WTC11 (cell line): ENCODE measurements around the gene NPL. TPM values are rescaled to one million over a fixed set of nuclear protein-coding genes. Genes with fewer than 3 reads are reported as not detected.

Source experiments
- ATAC-seq: fragments of 200-7000 bp; cut with Tn5 transposase; 2 replicates; pipeline ENCODE4 v1.10.0; 2021; ENCODE audit warnings: mild to moderate bottlenecking, moderate library complexity
- CTCF ChIA-PET: fragments of 300-600 bp; sonication (Branson Sonifier 250); formaldehyde crosslinking; loops from one replicate; lab custom pipeline; 2021; ENCODE audit warnings: antibody characterized with exemption; lab: Charles Lee
- POLR2A ChIA-PET: fragments of 350-600 bp; sonication (Branson Sonifier 250); formaldehyde crosslinking; loops from one replicate; lab custom pipeline; 2021; ENCODE audit warnings: antibody characterized with exemption; lab: Charles Lee
- DNase-seq: peaks from one replicate; pipeline ENCODE4 v3.0.0; 2021; ENCODE audit warnings: low spot score
- H3K27ac Mint-ChIP-seq: 2 replicates; pipeline ENCODE4 v1.8.0; 2021; ENCODE audit warnings: mixed read lengths
- H3K27me3 Mint-ChIP-seq: 2 replicates; pipeline ENCODE4 v1.8.0; 2021; ENCODE audit warnings: low read depth, mild to moderate bottlenecking, moderate library complexity, mixed read lengths
- H3K36me3 Mint-ChIP-seq: 2 replicates; pipeline ENCODE4 v1.8.0; 2021; ENCODE audit warnings: mixed read lengths
- H3K4me1 Mint-ChIP-seq: 2 replicates; pipeline ENCODE4 v1.8.0; 2022; ENCODE audit warnings: mixed read lengths
- H3K4me3 Mint-ChIP-seq: 2 replicates; pipeline ENCODE4 v1.8.0; 2021; ENCODE audit warnings: mild to moderate bottlenecking, moderate library complexity, mixed read lengths
- H3K9me3 Mint-ChIP-seq: 2 replicates; pipeline ENCODE4 v1.8.0; 2021; ENCODE audit warnings: mixed read lengths
- CBFB ChIP-seq: sonication (generic); formaldehyde crosslinking; IDR thresholded peaks from 2 replicates; pipeline ENCODE4 v1.8.1; 2022; ENCODE audit warnings: mild to moderate bottlenecking, low read depth, missing genetic modification reagents
- ESRRA ChIP-seq: sonication (generic); formaldehyde crosslinking; IDR thresholded peaks from 2 replicates; pipeline ENCODE4 v1.8.1; 2022; ENCODE audit warnings: mild to moderate bottlenecking, missing genetic modification reagents, borderline replicate concordance
- GABPB1 ChIP-seq: sonication (generic); formaldehyde crosslinking; IDR thresholded peaks from 2 replicates; pipeline ENCODE4 v1.8.1; 2023; ENCODE audit warnings: mild to moderate bottlenecking, missing genetic modification reagents
- JUN ChIP-seq: sonication (generic); formaldehyde crosslinking; IDR thresholded peaks from 2 replicates; pipeline ENCODE4 v1.8.0; 2023; ENCODE audit warnings: mild to moderate bottlenecking, missing genetic modification reagents
- MYBL2 ChIP-seq: sonication (generic); formaldehyde crosslinking; IDR thresholded peaks from 2 replicates; pipeline ENCODE4 v1.8.1; 2023; ENCODE audit warnings: mild to moderate bottlenecking, moderate library complexity, missing genetic modification reagents
- NFATC4 ChIP-seq: fragments of 250-450 bp; sonication (Bioruptor Pico); IDR thresholded peaks from 2 replicates; pipeline ENCODE4 v1.9.0; 2021; ENCODE audit warnings: mild to moderate bottlenecking
- NR1H2 ChIP-seq: sonication (generic); formaldehyde crosslinking; IDR thresholded peaks from 2 replicates; pipeline ENCODE4 v1.9.0; 2021; ENCODE audit warnings: mild to moderate bottlenecking, moderate library complexity, missing genetic modification reagents
- SMAD3 ChIP-seq: sonication (generic); formaldehyde crosslinking; IDR thresholded peaks from 2 replicates; pipeline ENCODE4 v1.8.0; 2022; ENCODE audit warnings: missing genetic modification reagents, mild to moderate bottlenecking, borderline replicate concordance
- SP1 ChIP-seq: sonication (generic); formaldehyde crosslinking; conservative IDR thresholded peaks from 2 replicates; pipeline ENCODE4 v1.8.1; 2022; ENCODE audit warnings: missing genetic modification reagents
- TCF7 ChIP-seq: sonication (generic); formaldehyde crosslinking; IDR thresholded peaks from 2 replicates; pipeline ENCODE4 v1.8.0; 2022; ENCODE audit warnings: mild to moderate bottlenecking, low read depth, missing genetic modification reagents, moderate library complexity
- TEAD1 ChIP-seq: sonication (generic); formaldehyde crosslinking; IDR thresholded peaks from 2 replicates; pipeline ENCODE4 v1.8.0; 2022; ENCODE audit warnings: mild to moderate bottlenecking, missing genetic modification reagents
- ZBTB21 ChIP-seq: sonication (generic); formaldehyde crosslinking; IDR thresholded peaks from 2 replicates; pipeline ENCODE4 v1.8.1; 2023; ENCODE audit warnings: mild to moderate bottlenecking, missing genetic modification reagents, borderline replicate concordance
- ZNF138 ChIP-seq: sonication (generic); formaldehyde crosslinking; conservative IDR thresholded peaks from 2 replicates; pipeline ENCODE4 v1.8.1; 2022; ENCODE audit warnings: mild to moderate bottlenecking, moderate library complexity, missing genetic modification reagents
- ZNF263 ChIP-seq: sonication (generic); formaldehyde crosslinking; IDR thresholded peaks from 2 replicates; pipeline ENCODE4 v1.8.1; 2022; ENCODE audit warnings: low read depth, mild to moderate bottlenecking, moderate library complexity, missing genetic modification reagents
- ZNF317 ChIP-seq: sonication (generic); formaldehyde crosslinking; IDR thresholded peaks from 2 replicates; pipeline ENCODE4 v1.8.1; 2023; ENCODE audit warnings: low read depth, mild to moderate bottlenecking, moderate library complexity, missing genetic modification reagents, borderline replicate concordance
- total RNA-seq: library from RNA; stranded (reverse); gene quantifications from 3 replicates; pipeline ENCODE4 v1.2.3, GENCODE V29; 2021
- TF ChIP-seq, protein P1 (sequence below): fragments of 250-450 bp; sonication (Bioruptor Pico); IDR thresholded peaks from 2 replicates; pipeline ENCODE4 v2.1.2; 2022; ENCODE audit warnings: mild to moderate bottlenecking, moderate library complexity
- TF ChIP-seq, protein P2 (sequence below): fragments of 250-450 bp; sonication (Bioruptor Pico); conservative IDR thresholded peaks from 2 replicates; pipeline ENCODE4 v1.9.0; 2021; ENCODE audit warnings: mild to moderate bottlenecking
- TF ChIP-seq, protein P3 (sequence below): sonication (generic); formaldehyde crosslinking; IDR thresholded peaks from 2 replicates; pipeline ENCODE4 v1.8.0; 2022; ENCODE audit warnings: mild to moderate bottlenecking, missing genetic modification reagents
- TF ChIP-seq, protein P4 (sequence below): fragments of 250-450 bp; sonication (Bioruptor Pico); IDR thresholded peaks from 2 replicates; pipeline ENCODE4 v1.8.0; 2021; ENCODE audit warnings: mild to moderate bottlenecking
- TF ChIP-seq, protein P5 (sequence below): sonication (generic); formaldehyde crosslinking; IDR thresholded peaks from 2 replicates; pipeline ENCODE4 v1.8.0; 2022; ENCODE audit warnings: mild to moderate bottlenecking, missing genetic modification reagents
- TF ChIP-seq, protein P6 (sequence below): sonication (generic); formaldehyde crosslinking; IDR thresholded peaks from 2 replicates; pipeline ENCODE4 v1.8.1; 2022; ENCODE audit warnings: missing genetic modification reagents, borderline replicate concordance
- TF ChIP-seq, protein P7 (sequence below): sonication (generic); formaldehyde crosslinking; conservative IDR thresholded peaks from 2 replicates; pipeline ENCODE4 v1.8.1; 2022; ENCODE audit warnings: mild to moderate bottlenecking, missing genetic modification reagents
- TF ChIP-seq, protein P8 (sequence below): sonication (generic); formaldehyde crosslinking; IDR thresholded peaks from 2 replicates; pipeline ENCODE4 v1.8.1; 2023; ENCODE audit warnings: mild to moderate bottlenecking, missing genetic modification reagents, moderate library complexity

The NPL gene
- total RNA-seq, 1 experiment from 2014 or later, result 3.6 TPM

DNA sequence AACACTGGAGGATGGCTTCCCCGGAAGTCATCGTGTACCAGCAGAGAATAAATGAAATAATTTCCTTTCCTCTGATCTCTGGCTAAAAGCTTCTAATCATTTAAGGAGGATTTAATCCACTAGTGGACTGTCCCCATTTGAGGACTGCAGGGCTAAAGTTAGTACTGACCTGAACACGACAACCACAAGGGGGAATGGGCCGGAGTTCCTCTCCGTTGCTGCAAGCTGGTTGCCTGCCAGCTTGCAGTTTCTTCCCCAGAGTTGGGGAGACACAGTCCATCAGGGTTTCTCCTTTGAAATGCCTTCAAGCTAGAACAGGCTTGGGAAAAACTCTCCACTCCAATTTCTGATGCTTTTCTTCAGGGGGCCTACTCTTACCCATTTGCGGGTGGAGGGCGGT lies 35.5 kb upstream of the NPL start (continued):
- TF ChIP-seq, protein P1, sequence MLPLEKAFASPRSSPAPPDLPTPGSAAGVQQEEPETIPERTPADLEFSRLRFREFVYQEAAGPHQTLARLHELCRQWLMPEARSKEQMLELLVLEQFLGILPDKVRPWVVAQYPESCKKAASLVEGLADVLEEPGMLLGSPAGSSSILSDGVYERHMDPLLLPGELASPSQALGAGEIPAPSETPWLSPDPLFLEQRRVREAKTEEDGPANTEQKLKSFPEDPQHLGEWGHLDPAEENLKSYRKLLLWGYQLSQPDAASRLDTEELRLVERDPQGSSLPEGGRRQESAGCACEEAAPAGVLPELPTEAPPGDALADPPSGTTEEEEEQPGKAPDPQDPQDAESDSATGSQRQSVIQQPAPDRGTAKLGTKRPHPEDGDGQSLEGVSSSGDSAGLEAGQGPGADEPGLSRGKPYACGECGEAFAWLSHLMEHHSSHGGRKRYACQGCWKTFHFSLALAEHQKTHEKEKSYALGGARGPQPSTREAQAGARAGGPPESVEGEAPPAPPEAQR (CRISPR knock-in tag), result no peak
- TF ChIP-seq JUN (CRISPR knock-in tag) (no peak), GABPB1 (CRISPR knock-in tag) (no peak), NR1H2 (CRISPR knock-in tag) (no peak), TEAD1 (CRISPR knock-in tag) (no peak), ESRRA (CRISPR knock-in tag) (no peak), ZNF138 (CRISPR knock-in tag) (no peak), TCF7 (CRISPR knock-in tag) (no peak)
- TF ChIP-seq, protein P2, sequence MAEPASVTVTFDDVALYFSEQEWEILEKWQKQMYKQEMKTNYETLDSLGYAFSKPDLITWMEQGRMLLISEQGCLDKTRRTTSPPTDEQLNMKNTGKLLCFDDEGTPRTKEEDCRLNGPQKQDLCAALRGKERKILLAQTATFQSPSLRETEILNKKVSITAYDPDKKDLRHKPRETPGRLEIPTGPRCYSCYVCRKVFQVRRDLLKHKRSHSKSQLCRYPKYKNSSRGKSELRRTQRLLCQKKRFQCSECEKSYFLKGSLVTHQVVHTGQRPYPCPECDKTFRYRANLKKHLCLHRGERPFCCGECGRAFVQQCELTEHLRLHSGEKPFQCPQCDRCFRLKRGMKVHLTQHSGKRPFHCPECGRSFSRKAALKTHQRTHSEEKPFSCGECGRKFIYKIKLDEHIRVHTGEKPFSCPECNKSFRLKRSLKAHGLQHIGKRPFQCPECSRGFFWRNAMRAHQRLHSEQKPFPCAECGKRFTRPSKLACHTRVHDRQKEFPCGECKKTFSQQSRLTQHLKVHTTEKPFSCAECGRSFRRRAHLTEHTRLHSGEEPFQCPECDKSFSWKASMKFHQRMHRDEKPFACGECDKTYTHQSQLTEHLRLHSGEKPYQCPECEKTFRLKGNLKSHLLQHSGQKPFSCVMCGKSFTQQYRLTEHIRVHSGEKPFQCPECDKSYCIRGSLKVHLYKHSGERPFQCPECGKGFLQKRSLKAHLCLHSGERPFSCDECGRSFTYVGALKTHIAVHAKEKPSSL (CRISPR knock-in tag), result no peak
- TF ChIP-seq, protein P3, sequence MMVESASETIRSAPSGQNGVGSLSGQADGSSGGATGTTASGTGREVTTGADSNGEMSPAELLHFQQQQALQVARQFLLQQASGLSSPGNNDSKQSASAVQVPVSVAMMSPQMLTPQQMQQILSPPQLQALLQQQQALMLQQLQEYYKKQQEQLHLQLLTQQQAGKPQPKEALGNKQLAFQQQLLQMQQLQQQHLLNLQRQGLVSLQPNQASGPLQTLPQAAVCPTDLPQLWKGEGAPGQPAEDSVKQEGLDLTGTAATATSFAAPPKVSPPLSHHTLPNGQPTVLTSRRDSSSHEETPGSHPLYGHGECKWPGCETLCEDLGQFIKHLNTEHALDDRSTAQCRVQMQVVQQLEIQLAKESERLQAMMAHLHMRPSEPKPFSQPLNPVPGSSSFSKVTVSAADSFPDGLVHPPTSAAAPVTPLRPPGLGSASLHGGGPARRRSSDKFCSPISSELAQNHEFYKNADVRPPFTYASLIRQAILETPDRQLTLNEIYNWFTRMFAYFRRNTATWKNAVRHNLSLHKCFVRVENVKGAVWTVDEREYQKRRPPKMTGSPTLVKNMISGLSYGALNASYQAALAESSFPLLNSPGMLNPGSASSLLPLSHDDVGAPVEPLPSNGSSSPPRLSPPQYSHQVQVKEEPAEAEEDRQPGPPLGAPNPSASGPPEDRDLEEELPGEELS (CRISPR knock-in tag), result no peak
- TF ChIP-seq, protein P4, sequence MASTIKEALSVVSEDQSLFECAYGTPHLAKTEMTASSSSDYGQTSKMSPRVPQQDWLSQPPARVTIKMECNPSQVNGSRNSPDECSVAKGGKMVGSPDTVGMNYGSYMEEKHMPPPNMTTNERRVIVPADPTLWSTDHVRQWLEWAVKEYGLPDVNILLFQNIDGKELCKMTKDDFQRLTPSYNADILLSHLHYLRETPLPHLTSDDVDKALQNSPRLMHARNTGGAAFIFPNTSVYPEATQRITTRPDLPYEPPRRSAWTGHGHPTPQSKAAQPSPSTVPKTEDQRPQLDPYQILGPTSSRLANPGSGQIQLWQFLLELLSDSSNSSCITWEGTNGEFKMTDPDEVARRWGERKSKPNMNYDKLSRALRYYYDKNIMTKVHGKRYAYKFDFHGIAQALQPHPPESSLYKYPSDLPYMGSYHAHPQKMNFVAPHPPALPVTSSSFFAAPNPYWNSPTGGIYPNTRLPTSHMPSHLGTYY (CRISPR knock-in tag), result no peak
- TF ChIP-seq, protein P5, sequence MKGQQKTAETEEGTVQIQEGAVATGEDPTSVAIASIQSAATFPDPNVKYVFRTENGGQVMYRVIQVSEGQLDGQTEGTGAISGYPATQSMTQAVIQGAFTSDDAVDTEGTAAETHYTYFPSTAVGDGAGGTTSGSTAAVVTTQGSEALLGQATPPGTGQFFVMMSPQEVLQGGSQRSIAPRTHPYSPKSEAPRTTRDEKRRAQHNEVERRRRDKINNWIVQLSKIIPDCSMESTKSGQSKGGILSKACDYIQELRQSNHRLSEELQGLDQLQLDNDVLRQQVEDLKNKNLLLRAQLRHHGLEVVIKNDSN (CRISPR knock-in tag), result no peak
- TF ChIP-seq, all 79 proteins: peak for 0

DNA sequence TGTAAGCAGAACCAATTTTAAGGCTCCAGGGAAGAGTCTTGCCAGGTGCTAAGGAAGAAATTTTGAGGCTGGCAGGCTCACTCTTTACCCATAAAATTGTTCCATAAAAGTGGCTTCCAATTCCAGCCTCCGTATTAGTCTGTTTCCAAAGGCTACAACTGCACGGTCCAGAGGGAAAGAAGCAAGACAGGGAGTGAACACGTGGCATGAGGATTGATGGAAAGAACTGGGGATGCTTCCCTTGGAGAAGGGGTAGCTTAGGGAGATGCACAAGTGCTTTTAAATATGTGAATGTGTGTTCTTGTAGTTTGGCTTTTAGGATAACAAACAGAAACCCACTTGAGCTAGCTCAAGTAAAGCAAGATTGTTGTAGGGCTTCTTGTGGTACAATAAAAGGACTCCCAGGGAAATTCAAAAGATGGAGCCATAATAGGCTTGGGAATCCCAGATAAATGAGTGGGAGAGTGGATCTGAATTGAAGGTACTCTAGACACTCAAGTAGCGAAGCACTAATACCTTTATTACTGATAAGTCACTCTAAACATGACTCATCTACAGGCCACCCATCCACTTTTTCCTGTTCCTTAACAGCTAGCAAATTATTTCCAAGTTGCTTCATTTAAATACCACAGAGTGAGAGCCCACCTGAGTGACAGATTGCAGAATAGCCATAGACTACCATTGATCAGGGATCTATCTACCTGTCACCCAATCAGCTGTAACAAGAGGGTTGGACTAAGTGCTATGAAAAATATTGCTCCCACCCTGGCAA lies 34.8 kb upstream of the NPL start:
- H3K9me3 Mint-ChIP-seq, result no peaks in the 10 kb centered on the region
- ChIA-PET CTCF (interaction anchor here (1.0 to 3.0 kb wide), 8 partner anchors 15 to 155 kb away, joined by 3 to 27 read pairs (median 3); no protein-coding TSS in a partner anchor), POLR2A (no interaction called here)
- ATAC-seq (no peak), DNase-seq (no peak)
- H3K4me1 Mint-ChIP-seq, result peaks cover 8% of the 10 kb centered on the region; the same call in 1 of the 2 replicates
- no peaks in the 10 kb centered on the region for H3K36me3 Mint-ChIP-seq
- H3K4me3 Mint-ChIP-seq, result no peak overlapping the region
- no peaks in the 10 kb centered on the region; the same call in 1 of the 2 replicates for H3K27me3 Mint-ChIP-seq
- no peak overlapping the region for H3K27ac Mint-ChIP-seq
- TF ChIP-seq ZNF317 (CRISPR knock-in tag) (no peak), ZBTB21 (CRISPR knock-in tag) (no peak), ZNF263 (no peak), NFATC4 (CRISPR knock-in tag) (no peak), SMAD3 (no peak), MYBL2 (CRISPR knock-in tag) (no peak), SP1 (CRISPR knock-in tag) (no peak), CBFB (CRISPR knock-in tag) (no peak)
- TF ChIP-seq, protein P6, sequence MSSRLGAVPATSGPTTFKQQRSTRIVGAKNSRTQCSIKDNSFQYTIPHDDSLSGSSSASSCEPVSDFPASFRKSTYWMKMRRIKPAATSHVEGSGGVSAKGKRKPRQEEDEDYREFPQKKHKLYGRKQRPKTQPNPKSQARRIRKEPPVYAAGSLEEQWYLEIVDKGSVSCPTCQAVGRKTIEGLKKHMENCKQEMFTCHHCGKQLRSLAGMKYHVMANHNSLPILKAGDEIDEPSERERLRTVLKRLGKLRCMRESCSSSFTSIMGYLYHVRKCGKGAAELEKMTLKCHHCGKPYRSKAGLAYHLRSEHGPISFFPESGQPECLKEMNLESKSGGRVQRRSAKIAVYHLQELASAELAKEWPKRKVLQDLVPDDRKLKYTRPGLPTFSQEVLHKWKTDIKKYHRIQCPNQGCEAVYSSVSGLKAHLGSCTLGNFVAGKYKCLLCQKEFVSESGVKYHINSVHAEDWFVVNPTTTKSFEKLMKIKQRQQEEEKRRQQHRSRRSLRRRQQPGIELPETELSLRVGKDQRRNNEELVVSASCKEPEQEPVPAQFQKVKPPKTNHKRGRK (CRISPR knock-in tag), result no peak
- TF ChIP-seq, protein P7, sequence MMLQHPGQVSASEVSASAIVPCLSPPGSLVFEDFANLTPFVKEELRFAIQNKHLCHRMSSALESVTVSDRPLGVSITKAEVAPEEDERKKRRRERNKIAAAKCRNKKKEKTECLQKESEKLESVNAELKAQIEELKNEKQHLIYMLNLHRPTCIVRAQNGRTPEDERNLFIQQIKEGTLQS (CRISPR knock-in tag), result no peak
- TF ChIP-seq, protein P8, sequence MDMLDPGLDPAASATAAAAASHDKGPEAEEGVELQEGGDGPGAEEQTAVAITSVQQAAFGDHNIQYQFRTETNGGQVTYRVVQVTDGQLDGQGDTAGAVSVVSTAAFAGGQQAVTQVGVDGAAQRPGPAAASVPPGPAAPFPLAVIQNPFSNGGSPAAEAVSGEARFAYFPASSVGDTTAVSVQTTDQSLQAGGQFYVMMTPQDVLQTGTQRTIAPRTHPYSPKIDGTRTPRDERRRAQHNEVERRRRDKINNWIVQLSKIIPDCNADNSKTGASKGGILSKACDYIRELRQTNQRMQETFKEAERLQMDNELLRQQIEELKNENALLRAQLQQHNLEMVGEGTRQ (CRISPR knock-in tag), result no peak
